Measurements from ENCODE around the gene PLXNA4.
A peak's percentile ranks its signal among the peaks of the same experiment; 100 is the strongest.

Gene PLXNA4

DNA sequence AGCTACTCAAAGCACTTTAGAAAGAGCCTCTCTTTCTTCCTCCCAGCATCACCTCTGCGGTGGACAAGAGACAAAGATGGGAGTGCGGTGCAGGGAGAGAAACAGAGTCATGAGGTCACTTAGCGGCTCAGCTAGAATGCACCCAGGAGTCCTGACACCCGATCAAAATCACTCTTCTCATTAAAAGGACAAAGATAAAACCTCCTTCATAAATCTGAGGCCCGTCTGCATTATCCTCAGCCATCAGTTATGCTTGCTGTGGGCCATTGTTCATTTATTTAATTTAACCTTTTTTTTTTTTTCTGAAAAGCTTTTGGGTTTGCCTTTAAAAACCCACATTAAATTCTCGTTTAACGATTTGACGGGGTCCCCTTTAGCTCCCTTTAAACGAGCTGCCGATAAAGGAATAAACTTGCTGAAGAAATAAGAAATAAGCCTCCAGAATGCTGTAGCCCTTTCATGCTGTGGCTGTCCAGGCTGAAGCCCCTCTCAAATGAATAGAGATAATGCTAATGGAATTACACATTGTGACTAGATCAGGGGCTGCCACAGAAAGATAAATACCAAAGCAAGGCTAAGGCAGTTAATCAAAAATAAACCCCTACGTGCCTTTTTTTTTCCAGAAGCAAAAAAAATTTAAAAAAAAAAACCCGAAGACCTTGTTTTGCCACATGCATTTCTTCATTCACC lies 16.1 kb upstream of the PLXNA4 start:
- no peak for DNase-seq

- no peak for DNase-seq
Measured at GRCh38 chr7:132590162-132590561, 13.9 kb upstream of the PLXNA4 start.

DNA sequence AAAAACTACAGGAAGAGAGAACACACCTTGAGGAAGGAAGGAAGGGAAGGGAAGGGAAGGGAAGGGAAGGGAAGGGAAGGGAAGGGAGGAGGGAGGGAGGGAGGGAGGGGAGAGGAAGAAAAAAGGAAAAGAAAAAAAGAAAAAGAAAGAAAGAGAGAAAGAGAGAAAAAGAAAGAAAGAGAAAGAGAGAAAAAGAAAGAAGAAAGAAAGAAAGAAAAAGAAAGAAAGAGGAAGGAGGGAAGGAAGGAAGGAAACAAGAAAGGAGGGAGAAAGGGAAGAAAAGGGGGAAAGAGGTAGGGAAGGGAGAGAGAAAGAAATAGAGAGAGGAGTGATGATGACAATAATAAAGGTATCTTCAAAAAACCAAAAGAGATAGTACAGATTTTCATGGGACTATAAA lies 12.3 kb upstream of the PLXNA4 start:
- no peak for DNase-seq

DNA sequence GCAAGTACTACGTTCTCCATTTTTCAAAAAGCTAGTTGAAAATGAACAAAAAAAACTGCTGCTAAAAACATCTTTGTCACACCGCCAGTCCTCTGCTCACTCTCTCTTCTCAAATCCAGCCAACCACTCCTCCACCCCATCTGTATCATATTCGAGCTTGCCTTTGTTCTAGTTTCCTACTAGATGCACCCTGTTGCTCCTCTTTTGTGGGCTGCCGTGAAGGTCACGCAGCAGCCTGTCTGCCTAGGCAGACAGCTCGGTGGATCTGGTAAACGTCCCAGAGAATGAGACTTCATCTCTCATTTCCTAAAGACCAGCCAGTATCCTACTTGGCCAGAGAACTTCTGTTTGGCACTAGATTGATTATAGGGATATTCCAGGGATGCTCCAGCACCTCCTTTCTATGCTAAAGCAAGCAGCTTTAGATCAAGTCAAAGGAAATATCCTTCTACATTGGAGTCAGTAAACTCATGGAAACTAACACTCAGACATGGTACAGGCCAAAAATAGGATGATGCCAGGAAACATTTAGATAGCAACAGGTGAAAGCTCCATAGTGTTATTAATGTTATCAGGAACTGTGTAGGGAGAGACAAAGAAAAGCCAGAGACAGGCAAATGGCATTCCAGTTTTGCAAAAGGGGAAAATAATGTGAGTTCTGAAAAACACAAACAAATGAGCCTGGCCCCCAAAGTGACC lies 8.7 kb upstream of the PLXNA4 start:
- DNase-seq, result no peak

DNA sequence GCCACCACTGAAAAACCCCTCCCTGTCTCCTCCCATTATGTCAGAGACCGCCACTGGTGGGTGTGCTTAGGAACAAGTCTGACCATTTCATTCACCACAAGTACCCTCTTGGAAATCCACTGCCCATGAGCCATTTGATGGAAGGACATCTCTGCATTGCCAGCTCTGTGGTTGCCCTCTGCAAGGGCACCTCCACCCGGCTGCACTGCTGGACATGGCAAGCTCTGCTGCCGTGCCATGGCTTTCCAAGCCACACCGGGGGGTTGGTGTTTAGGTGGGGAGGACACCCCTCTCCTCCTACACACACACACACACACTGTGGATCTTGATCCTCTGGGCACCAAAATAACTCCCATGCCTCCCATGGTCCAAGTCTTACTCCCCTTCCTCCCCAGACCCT lies 5.2 kb upstream of the PLXNA4 start:
- no peak for DNase-seq

DNA sequence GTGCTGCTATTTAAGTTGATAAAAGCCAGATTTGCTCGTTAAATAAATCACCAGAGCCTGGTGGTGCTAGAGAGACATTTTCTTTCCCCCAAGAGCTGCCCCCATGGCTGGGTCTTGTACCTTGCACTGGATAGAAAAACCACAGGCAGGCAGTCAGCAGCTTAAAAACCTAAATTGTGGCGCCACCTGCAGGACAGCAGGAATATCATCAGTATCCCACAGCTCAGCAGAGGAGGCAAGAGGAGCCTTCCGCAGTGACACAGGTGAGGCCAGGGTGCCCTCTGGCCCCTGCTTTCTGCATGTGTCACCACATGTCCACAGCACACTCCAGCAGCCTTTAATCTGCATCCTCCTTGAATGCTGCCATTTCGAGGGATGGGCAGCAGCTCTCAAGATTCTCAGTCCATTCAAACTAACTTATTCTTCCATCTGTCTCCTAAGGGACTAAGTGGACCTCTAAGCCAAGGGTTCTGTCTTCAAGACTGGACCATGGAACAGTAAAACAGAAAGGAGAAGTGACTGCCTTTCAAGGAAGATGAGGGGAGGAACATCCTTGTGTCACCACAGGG lies 4.5 kb upstream of the PLXNA4 start:
- peak; percentile 60 for DNase-seq

DNA sequence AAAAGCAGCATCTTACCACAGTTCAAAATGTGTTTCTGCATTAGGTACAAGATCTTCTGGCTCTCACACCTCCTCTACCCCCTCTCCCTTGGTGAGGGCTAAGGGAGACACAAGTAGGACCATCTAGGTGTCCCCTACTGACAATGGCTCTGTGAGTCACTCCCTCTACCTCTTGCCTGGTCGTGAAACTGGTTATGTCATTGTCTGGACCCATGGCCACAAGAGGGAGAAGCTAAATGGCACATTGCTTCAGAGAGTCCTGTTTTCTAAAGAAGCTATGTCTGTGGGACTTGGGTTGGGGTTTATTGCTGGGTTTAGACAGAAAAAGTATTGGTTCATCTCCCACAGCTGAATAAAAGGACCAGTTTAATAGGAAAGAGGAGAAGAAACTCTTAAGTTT lies 4.0 kb upstream of the PLXNA4 start:
- no peak for DNase-seq

- DNase-seq, result no peak
Measured at GRCh38 chr7:132579260-132579899, 3.1 kb upstream of the PLXNA4 start.

DNA sequence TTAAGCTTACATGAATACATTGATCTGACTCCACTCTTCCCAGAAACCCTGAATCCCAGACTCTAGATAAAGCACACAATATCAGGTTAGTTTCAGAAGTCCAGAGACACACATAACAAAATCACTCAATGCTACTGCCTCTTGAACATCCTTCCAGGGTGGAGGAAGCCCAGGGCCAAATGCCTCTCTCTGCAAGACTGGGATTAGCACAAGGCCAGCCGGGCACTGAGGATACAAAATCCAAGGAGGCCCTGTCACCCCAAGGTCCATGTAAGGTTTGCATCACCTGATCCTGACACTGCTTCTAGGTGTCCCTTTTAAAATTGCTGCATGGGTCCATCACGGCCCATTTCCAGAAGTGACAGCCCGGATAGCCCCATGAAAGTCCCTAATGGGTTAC lies 2.6 kb upstream of the PLXNA4 start:
- DNase-seq, result no peak

- no peak for DNase-seq
Measured at GRCh38 chr7:132578050-132578370, 1.7 kb upstream of the PLXNA4 start.

- no peak for DNase-seq
Measured at GRCh38 chr7:132577206-132578049, 1.2 kb upstream of the PLXNA4 start.

DNA sequence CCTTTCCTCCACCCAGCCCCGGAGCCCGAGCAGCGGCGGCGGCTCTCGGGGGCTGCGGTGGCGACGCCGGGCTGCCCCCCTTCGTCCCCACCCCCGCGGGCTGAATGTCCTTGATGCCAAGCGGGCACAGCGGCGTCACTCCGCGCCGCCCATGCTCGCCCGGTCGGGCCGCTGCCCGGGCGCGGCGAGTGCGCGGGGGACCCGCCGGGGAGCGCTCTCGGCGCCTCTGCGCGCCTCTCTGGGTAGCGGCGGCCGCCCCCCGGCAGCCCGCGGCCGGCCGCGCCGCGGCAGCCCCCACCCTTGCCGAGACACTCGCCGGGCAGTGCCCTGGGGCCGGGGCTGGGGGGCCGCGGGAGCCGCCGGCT lies 433 bp upstream of the PLXNA4 start:
- no peak for DNase-seq

DNA sequence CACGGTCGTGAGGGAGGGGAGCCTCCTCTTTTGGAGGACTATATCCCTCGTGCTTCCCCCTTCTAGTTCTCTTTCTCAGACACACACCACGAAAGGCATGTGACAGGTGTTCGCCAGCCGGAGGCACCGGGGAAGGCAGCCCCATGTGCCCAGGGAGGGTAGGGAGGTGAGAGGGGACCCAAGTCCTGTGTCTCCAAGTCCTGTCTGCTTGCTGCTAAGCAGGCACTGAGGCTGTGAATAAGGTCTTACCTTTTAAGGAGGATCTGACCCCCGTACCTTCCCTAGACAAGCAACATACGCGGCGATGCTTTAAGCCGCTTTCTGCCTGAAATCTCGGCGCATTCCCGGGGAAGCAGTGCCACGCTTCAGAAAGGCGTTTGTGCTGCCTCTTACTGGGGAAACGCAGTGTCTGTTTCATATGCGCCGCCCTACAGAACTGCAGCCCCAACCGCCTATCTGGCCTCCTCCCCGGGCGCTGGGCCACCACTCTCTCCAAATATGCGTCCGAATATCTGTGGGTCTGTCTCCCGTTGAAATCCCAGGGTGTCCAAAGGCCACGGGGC lies 770 bp downstream of the PLXNA4 start:
- no peak for DNase-seq

- no peak for DNase-seq
Measured at GRCh38 chr7:132574223-132574622, 2.0 kb downstream of the PLXNA4 start.

DNA sequence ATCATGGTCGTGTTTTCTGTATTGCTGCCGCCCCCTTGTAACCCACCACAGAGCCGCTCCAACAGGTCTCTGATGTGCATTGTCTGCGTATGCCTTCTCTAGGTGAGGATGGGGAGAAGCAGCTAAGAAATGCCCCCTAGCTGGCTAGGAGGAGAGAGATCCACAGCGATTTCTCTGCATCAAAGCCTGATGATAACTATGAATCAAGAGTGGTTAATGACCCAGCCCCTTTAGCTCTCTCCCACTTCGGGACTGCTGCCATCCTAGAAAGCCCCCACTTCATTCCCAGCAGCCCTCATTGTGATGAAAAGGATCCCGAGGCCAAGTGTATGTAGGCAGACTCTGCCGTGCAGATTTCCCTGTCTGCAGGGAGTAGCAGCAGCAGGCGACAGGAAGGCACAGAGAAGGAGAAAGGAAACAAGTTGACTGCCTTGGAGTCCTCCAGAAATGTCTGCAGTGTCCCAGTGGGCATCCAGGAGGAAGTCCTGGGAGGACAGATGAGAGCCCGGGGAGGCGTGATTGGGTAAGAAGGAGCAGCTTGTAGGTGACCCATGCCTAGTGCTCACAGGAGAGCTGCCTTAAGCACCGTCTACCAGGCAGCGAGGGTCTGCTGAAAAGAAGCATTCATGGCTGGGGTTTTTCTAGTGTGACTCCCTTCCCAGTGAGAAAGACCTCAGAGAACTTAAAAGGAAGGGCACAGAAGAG lies 2.9 kb downstream of the PLXNA4 start:
- DNase-seq, result no peak

- DNase-seq, result no peak
Measured at GRCh38 chr7:132572526-132572925, 3.7 kb downstream of the PLXNA4 start.

DNA sequence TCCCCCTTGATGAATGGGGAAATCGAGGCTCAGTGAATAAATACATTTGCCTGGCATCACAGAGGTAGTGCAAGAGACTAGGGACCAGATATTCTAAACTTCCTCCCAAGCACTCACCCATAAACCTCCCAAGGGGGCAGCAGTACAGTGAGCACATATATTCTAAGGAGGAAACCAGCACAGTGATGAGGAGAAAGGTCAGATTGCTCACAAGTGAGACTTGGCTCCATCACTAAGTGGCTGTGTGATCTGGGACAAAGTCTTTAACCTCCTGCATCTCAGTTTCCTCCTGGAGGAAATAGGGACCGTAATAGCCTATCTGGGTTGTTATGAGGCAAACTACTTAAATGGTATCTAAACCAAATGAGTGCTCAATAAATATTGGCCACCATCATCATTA lies 4.3 kb downstream of the PLXNA4 start:
- DNase-seq, result no peak

DNA sequence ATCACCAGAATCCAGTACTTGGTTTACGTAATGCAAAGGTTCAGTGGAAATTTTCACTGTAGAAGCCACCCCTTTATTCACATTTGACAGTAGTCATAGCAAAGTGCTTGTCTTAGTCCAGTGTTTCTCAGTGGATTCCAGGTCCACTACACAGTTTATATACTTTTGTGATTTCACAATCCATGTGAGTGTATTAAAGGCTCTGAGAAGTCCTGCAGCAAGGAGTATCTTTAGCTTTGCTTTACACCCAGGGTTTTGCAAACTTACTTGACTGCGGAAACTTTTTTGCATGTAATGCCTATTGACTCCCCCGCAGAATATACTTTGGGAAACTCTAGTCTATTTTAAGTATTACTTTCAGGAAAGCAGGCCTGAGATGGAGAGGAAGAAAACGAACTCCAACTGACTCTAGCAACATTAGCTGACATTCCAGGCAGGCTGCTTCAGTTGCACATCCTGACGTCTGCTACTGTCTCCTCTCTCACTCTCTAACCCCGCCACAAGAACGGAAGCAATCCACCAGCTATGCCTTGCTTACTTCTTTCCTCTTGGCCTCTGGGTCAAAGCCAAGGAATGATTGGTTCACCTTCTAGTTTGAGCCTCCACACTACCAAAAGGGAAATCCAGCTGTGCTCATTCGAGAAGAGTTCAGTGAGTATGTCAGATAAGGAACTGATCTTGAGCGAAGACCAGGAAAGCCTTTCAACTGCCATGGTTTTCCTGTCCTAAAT lies 6.2 kb downstream of the PLXNA4 start:
- no peak for DNase-seq

DNA sequence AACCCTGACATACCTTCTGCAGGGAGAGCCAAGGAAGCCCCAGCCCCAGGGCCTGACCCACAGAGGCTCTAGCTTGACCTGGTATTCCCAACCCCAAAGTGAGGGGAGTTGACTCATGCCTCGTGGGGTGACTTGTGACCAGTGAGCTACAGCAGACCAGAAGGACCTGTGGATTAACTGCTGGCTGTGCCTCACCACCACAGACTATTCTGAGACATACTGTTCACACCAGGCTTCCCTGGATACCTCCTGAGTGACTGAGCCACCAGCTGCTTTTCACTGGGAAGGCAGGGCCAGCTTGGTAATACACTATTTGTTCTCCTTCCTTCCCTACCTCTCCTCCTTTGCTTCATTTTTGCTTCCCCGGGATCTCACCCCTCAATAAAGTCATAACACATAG lies 7.3 kb downstream of the PLXNA4 start:
- DNase-seq, result no peak

DNA sequence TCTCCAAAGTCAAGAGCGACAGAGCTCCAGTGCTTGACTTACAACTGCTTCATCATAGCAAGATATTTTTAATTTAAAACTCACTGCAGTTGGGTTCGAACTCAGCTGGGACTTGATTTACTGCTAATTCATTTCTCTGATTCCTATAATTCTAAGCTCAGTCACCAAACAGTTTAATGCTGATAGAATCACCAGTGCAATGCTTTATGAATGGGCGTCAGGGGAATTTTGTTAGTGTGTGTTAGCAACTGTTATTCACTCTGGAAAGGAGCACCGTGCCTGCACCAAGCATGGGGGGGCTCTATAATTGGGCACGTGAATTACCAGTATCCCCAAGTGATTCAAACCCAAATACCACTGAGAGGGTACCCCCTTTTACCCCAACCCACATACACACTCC lies 10.4 kb downstream of the PLXNA4 start:
- no peak for DNase-seq

DNA sequence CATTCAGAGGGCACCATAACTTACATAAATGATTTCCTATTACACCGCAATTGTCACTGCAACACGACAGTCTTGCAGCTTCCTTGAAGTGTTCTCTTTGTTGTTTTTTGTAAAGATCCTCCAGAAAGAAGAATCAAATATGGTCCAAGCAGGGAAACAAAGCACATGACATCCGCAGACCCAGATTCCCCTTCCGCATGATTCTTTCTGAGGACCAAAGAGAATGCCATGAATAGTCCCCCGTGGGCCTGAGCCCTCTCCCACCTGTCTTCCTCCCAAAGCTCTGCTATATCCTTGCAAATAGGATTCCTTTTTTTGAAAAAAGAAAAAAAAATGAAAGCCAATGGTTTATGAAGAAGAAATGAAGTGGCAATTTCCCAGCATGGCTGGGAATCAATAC lies 10.8 kb downstream of the PLXNA4 start:
- no peak for DNase-seq

DNA sequence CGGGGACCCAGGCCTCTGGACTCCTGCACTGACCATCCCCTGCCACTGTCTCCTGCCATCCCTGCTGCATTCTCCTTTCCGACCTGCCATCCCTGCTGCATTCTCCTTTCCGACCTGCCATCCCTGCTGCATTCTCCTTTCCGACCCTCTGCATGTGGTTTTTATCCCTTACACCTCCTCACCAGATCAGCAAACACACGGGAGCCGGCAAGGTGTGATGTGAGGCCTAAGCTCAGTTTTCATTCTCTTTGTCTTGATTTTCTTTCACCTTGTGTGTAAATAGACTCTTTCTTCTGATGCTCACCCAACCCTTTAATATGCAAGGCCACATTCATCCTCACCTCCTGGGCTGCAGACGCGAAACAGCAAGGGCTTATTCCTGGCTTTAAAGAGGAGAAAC lies 11.4 kb downstream of the PLXNA4 start:
- DNase-seq, result no peak

Measured in activated naive CD4-positive, alpha-beta T cell treated with anti-CD3 and anti-CD28 coated beads, Interleukin-2, amount 50 U/mL, for 16 hours (primary cell).